RWPE2 (cell line): ENCODE results near the gene SDCBP2.

Experiments
- ATAC-seq: fragments of 200-7000 bp; cut with Tn5 transposase; 3 replicates; pipeline ENCODE4 v1.9.1; 2021; ENCODE audit warnings: low read depth
- DNase-seq: peaks from one replicate; pipeline ENCODE4 v3.0.0-alpha.2; 2020; ENCODE audit warnings: low spot score
- H3K27ac ChIP-seq: fragments of 450-650 bp; 2 replicates; pipeline ENCODE4 v1.5.1; 2017; ENCODE audit warnings: mild to moderate bottlenecking; ENCODE audit not compliant: poor library complexity, severe bottlenecking
- H3K27me3 ChIP-seq: fragments of 250-450 bp; sonication (Bioruptor Pico); 2 replicates; pipeline ENCODE4 v1.5.1; 2021; ENCODE audit warnings: mild to moderate bottlenecking, moderate library complexity; ENCODE audit not compliant: insufficient read depth, poor library complexity, severe bottlenecking
- H3K36me3 ChIP-seq: fragments of 250-450 bp; sonication (Bioruptor Pico); 2 replicates; pipeline ENCODE4 v1.5.1; 2020; ENCODE audit warnings: low read depth, mild to moderate bottlenecking, moderate library complexity
- H3K4me1 ChIP-seq: fragments of 250-450 bp; sonication (Bioruptor Pico); 2 replicates; pipeline ENCODE4 v1.5.1; 2021; ENCODE audit warnings: mild to moderate bottlenecking, moderate library complexity; ENCODE audit not compliant: insufficient read depth, poor library complexity, severe bottlenecking
- H3K4me3 ChIP-seq: fragments of 250-450 bp; sonication (Bioruptor Pico); 2 replicates; pipeline ENCODE4 v1.5.1; 2021; ENCODE audit warnings: mild to moderate bottlenecking, moderate library complexity; ENCODE audit not compliant: severe bottlenecking
- H3K9me3 ChIP-seq: fragments of 250-450 bp; sonication (Bioruptor Pico); 2 replicates; pipeline ENCODE4 v1.5.1; 2021; ENCODE audit warnings: mild to moderate bottlenecking, moderate library complexity; ENCODE audit not compliant: severe bottlenecking
- CTCF ChIP-seq: fragments of 450-650 bp; IDR thresholded peaks from one replicate; pipeline ENCODE4 v1.5.1; 2017; ENCODE audit warnings: mild to moderate bottlenecking, moderate library complexity; ENCODE audit not compliant: poor library complexity, severe bottlenecking

The SDCBP2 gene

DNA sequence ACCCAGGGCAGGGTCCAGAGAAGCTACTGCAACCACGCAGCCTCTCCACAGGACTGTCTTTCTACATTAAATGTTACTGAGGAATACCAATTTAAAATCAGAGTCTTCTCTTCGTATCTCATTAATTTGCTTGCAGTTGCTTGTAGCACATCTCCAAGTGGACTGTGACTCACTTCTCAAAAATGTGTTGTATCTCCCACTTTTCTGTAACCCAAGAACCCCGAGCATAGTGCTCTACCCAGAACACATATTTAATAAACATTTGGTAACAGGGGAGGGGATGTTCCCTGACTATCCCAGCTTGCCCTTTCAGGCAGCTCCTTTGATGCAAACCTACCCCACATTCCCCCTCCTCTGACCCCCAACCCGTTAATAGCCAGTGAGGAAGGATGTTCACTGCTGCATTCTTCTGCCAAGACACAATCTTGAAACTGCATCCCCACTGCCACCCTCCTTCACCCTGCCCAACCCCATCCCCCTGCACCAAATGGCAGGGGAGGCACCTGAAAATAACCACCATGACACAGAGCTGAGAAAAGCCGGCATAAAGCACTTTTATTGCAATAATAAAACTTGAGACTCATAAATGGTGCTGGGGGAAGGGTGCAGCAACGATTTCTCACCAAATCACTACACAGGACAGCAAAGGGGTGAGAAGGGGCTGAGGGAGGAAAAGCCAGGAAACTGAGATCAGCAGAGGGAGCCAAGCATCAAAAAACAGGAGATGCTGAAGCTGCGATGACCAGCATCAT, 39.7 kb upstream of the SDCBP2 start:
- ATAC-seq, result peak; percentile 48; the same call in 1 of the 3 replicates
- Histone ChIP-seq H3K36me3 (peaks cover 58% of the 10 kb centered on the region), H3K4me3 (no peak overlapping the region)

DNA sequence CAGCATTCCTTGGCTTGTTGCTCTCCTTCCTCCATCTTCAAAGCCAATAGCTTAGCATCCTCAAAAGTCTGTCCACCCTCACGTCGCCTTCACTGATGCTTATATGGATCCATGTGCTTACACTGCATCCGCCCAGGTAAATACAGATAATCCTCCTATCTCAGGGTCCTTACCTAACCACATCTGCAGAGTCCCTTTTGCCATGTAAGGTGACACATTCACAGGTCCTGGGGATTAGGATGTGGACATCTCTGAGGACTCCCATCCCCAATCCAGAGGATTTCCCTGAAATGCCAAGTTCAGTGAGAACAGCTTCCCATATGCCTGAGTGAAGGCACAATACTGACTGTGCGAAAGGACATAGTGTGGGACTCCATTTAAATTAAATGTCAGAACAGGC, 38.5 kb upstream of the SDCBP2 start:
- H3K27me3 ChIP-seq, result no peaks in the 10 kb centered on the region
- DNase-seq (no peak), ATAC-seq (no peak)
- no peak overlapping the region for H3K4me3 ChIP-seq
- H3K27ac ChIP-seq, result no peak overlapping the region
- no peaks in the 10 kb centered on the region for H3K9me3 ChIP-seq
- peaks cover 8% of the 10 kb centered on the region for H3K4me1 ChIP-seq
- peaks cover 46% of the 10 kb centered on the region for H3K36me3 ChIP-seq
- no peak for TF ChIP-seq CTCF

More for the DNA sequence above, 39.7 kb upstream of the SDCBP2 start:
- no peaks in the 10 kb centered on the region for H3K9me3 ChIP-seq
- no peak for DNase-seq
- no peaks in the 10 kb centered on the region for H3K27me3 ChIP-seq
- TF ChIP-seq CTCF, result no peak
- peak overlapping the region; percentile 40 for H3K27ac ChIP-seq
- peaks cover 10% of the 10 kb centered on the region for H3K4me1 ChIP-seq

DNA sequence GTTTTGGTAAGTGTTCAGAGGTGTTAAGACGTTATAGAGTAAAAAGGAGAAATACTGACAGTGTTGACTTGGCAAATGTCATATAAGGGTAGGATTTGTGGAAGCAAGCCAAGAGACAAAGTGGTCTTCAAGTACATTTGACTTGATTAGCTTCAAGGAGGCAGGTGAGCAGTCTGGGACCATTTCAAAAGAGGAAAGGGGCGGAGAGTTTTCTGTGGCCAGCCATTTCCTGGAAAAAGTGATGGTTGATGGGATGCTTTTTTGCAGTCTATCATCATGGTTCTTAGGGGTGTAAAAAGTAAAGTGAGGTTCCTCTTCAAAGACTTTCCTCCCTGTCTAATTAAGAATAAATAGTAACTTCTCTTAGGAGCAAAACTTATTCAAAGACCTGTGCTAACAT, 35.2 kb upstream of the SDCBP2 start:
- ATAC-seq, result no peak
- Histone ChIP-seq H3K27ac (no peak overlapping the region), H3K9me3 (no peaks in the 10 kb centered on the region), H3K27me3 (no peaks in the 10 kb centered on the region), H3K4me3 (no peak overlapping the region), H3K4me1 (peaks cover 5% of the 10 kb centered on the region), H3K36me3 (peaks cover 40% of the 10 kb centered on the region)
- no peak for TF ChIP-seq CTCF
- no peak for DNase-seq

- H3K27ac ChIP-seq, result no peak overlapping the region
- peaks cover 2% of the 10 kb centered on the region for H3K4me1 ChIP-seq
- H3K36me3 ChIP-seq, result peaks cover 36% of the 10 kb centered on the region
- DNase-seq (no peak), ATAC-seq (no peak)
- no peaks in the 10 kb centered on the region for H3K9me3 ChIP-seq
- H3K4me3 ChIP-seq, result no peak overlapping the region
- no peaks in the 10 kb centered on the region for H3K27me3 ChIP-seq
- no peak for TF ChIP-seq CTCF
Measured at GRCh38 chr20:1363522-1363921, 34.6 kb upstream of the SDCBP2 start.

GRCh38 chr20:1362484-1362883, 33.5 kb upstream of the SDCBP2 start:
- Histone ChIP-seq H3K27ac (no peak overlapping the region), H3K36me3 (peaks cover 33% of the 10 kb centered on the region), H3K4me1 (no peaks in the 10 kb centered on the region), H3K4me3 (no peak overlapping the region), H3K27me3 (no peaks in the 10 kb centered on the region), H3K9me3 (no peaks in the 10 kb centered on the region)
- TF ChIP-seq CTCF, result no peak
- DNase-seq (no peak), ATAC-seq (no peak)
